Left lung (tissue), 10 donors: Measurements from ENCODE around the gene FOXQ1. TPM values are rescaled to one million over a fixed set of nuclear protein-coding genes. Genes with fewer than 3 reads are reported as not detected.
"Not testable (repeated sequence)": the region's sequence is repeated elsewhere in the genome, so short reads cannot be mapped to it uniquely, and the experiment has no call there.

Experiments
- ATAC-seq: fragments of 200-7000 bp; cut with Tn5 transposase; one replicate; pipeline ENCODE4 v1.9.1; 2020; ENCODE audit warnings: moderate library complexity
- DNase-seq, 4 donors: peaks; one replicate each; pipeline ENCODE4 v3.0.0-alpha.2; 2013 to 2020
- H3K27ac ChIP-seq, 2 donors: fragments of 200-600 bp; sonication (generic) in 1 of 2; one replicate each; pipeline versions ENCODE4 v1.5.0 to v1.8.0; 2020 to 2021
- H3K27me3 ChIP-seq, 2 donors: fragments of 200-600 bp; sonication (generic) in 1 of 2; one replicate each; pipeline versions ENCODE4 v1.5.0 to v1.8.0; 2020 to 2021
- H3K36me3 ChIP-seq, 2 donors: fragments of 200-600 bp; sonication (generic) in 1 of 2; one replicate each; pipeline versions ENCODE4 v1.5.0 to v1.8.0; 2020 to 2021
- H3K4me1 ChIP-seq, 2 donors: fragments of 200-600 bp; one replicate each; pipeline ENCODE4 v1.8.0; 2021
- H3K4me3 ChIP-seq, 2 donors: fragments of 200-600 bp; sonication (generic) in 1 of 2; one replicate each; pipeline versions ENCODE4 v1.5.0 to v1.8.0; 2020 to 2021; ENCODE audit warnings: mild to moderate bottlenecking in 1 of 2
- H3K9me3 ChIP-seq, 2 donors: fragments of 200-600 bp; sonication (generic) in 1 of 2; one replicate each; pipeline versions ENCODE4 v1.5.0 to v1.8.0; 2020 to 2021
- intact Hi-C, 2 donors: fragments of 100-400 bp; cut with DNase I; formaldehyde crosslinking; loops; one replicate each; pipeline versions ENCODE4 v1.11.2 to v1.14.2; 2022
- polyA plus RNA-seq, 6 donors: library from polyadenylated mRNA; unstranded; fragments of 120-200 nt; gene quantifications; one replicate each; pipeline ENCODE4 v1.2.1, GENCODE V29; 2013; ENCODE audit not compliant: insufficient read length in 6 of 6
- total RNA-seq, 2 donors: library from RNA; stranded (reverse); fragmentation: NEBNext Ultra II Directional; extraction: Animal tissue kit (Norgen Biotek cat#: 25700); gene quantifications; one replicate each; pipeline ENCODE4 v1.2.1, GENCODE V29; 2021
- TF ChIP-seq, protein P1 (sequence below), 2 donors: fragments of 200-600 bp; sonication (generic) in 1 of 2; IDR thresholded peaks; one replicate each; pipeline versions ENCODE4 v1.5.0 to v1.8.0; 2021; ENCODE audit warnings: antibody characterized with exemption in 2 of 2
- donor health status: DM: no; HTN: yes; CAD: no.
- donor health status: DM: no; HTN: no; CAD: no.

Gene FOXQ1
- total and polyA plus RNA-seq, 8 donors = 2.0 to 12.1 (median 3.5) TPM

DNA sequence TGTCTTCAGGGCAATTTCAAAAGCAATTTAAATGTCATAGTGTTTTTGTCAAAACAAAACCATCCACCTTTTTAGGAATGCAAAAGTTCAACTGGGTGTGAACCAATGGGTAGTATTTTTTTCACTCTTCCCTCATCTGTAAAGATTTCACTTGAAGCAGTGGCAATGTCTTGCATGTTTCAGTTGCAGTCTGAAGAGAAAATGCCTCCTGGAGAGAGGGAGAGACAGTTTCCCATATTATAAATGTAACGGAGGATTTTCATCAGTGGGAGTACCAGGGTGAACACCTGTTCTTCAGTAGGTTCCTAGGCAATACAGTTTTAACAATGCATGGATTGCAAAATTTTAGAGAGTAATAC lies 3.3 kb downstream of the FOXQ1 start:
- DNase-seq (no peak), ATAC-seq (no peak)
- Histone ChIP-seq H3K27me3 (peaks cover 27 to 66% of the 10 kb centered on the region in 2 donors), H3K4me1 (peaks cover 0 to 43% of the 10 kb centered on the region in 2 donors), H3K27ac (no peak overlapping the region), H3K36me3 (no peaks in the 10 kb centered on the region), H3K9me3 (peaks cover 0 to 2% of the 10 kb centered on the region in 2 donors), H3K4me3 (peak overlapping the region in 1 of 2 donors; percentile 49)
- TF ChIP-seq, protein P1, sequence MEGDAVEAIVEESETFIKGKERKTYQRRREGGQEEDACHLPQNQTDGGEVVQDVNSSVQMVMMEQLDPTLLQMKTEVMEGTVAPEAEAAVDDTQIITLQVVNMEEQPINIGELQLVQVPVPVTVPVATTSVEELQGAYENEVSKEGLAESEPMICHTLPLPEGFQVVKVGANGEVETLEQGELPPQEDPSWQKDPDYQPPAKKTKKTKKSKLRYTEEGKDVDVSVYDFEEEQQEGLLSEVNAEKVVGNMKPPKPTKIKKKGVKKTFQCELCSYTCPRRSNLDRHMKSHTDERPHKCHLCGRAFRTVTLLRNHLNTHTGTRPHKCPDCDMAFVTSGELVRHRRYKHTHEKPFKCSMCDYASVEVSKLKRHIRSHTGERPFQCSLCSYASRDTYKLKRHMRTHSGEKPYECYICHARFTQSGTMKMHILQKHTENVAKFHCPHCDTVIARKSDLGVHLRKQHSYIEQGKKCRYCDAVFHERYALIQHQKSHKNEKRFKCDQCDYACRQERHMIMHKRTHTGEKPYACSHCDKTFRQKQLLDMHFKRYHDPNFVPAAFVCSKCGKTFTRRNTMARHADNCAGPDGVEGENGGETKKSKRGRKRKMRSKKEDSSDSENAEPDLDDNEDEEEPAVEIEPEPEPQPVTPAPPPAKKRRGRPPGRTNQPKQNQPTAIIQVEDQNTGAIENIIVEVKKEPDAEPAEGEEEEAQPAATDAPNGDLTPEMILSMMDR (IDR thresholded peaks at IDR 0.05) = no peak
- intact Hi-C loops = no loop called here

DNA sequence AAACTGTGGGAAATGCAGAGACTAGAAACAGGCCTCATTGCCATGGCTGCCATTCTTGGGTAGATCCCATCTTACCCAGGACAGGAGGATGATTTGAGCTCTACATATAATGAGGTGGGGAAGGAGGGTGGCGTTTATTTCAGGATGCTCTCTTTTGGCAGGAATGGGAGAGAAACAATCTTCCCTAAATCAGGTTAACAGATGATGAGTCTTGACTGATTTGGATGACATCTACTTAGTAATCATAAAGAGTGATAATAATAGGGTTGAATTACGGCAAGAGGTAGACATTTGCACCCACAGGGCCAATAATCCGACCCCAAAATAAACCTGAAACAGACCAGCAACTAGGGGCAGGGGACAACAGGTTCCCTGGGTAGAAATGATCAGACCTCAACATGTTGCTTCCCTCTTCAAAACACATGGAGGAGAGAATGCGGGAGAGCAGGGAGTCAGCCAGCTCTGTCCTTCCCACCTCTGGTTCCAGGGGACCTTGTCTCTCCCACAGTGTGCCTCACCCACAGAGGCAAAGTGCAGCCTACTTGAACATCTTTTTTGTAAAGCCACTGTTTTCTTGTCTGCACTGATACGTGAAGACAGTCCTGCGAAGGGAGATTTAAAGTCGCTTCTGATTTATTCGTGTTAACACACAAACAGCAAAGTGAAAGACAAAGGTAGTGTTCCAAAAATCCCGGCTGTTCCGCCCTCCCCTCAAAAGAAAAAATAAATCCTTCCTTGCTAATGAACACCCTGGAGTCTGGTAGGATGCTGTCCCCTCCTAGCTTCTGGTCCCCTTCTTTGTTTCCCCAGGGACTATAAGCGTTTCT lies 3.9 kb downstream of the FOXQ1 start:
- TF ChIP-seq, protein P1 (IDR thresholded peaks at IDR 0.05) = no peak
- peaks cover 27 to 60% of the 10 kb centered on the region in 2 donors for H3K27me3 ChIP-seq
- peak overlapping the region in 1 of 2 donors; percentile 61 for H3K27ac ChIP-seq
- DNase-seq = no peak
- ATAC-seq = no peak
- H3K36me3 ChIP-seq = no peaks in the 10 kb centered on the region
- peak overlapping the region; percentile 35 to 36 for H3K4me3 ChIP-seq
- H3K4me1 ChIP-seq = peaks cover 0 to 42% of the 10 kb centered on the region in 2 donors
- intact Hi-C loops = no loop called here
- H3K9me3 ChIP-seq = peaks cover 0 to 2% of the 10 kb centered on the region in 2 donors

- H3K9me3 ChIP-seq = peaks cover 0 to 2% of the 10 kb centered on the region in 2 donors
- H3K27me3 ChIP-seq = peaks cover 27 to 52% of the 10 kb centered on the region in 2 donors
- TF ChIP-seq, protein P1 (IDR thresholded peaks at IDR 0.05) = no peak
- H3K27ac ChIP-seq = peak overlapping the region in 1 of 2 donors; percentile 61
- no peaks in the 10 kb centered on the region for H3K36me3 ChIP-seq
- DNase-seq (no peak), ATAC-seq (no peak)
- intact Hi-C loops = no loop called here
- H3K4me1 ChIP-seq = peaks cover 0 to 39% of the 10 kb centered on the region in 2 donors
- peak overlapping the region; percentile 35 to 36 for H3K4me3 ChIP-seq
These were observed 4.6 kb downstream of the FOXQ1 start for GRCh38 chr6:1316489-1316971.

- no peak overlapping the region for H3K27ac ChIP-seq
- no peak overlapping the region for H3K4me3 ChIP-seq
- H3K27me3 ChIP-seq = peaks cover 21 to 44% of the 10 kb centered on the region in 2 donors
- DNase-seq = no peak
- no peaks in the 10 kb centered on the region for H3K36me3 ChIP-seq
- H3K9me3 ChIP-seq = peaks cover 0 to 2% of the 10 kb centered on the region in 2 donors
- TF ChIP-seq, protein P1 (IDR thresholded peaks at IDR 0.05) = no peak
- peaks cover 0 to 38% of the 10 kb centered on the region in 2 donors for H3K4me1 ChIP-seq
- ATAC-seq = no peak
- intact Hi-C loops = no loop called here
These were observed 5.5 kb downstream of the FOXQ1 start for GRCh38 chr6:1317302-1317815.

DNA sequence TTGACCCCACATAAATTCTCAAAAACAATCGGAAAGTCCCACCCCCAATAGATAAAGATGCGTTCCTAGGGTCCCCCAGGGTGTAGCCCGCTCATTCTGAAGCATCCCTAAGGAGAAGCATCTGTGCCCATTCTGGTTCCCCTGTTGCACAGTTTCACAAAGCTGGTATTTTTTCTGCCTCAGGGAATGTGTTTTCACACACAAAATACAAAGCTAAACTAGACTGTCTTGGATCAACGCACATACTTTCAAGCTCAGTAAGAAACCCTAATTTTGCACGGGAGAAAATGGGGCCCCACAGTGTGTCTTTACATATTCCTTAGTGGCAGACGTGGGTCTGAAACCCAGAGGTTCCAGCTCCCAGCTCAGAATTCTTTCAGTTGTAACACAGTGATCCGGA lies 6.1 kb downstream of the FOXQ1 start:
- Histone ChIP-seq H3K4me3 (no peak overlapping the region), H3K36me3 (no peaks in the 10 kb centered on the region), H3K9me3 (peaks cover 0 to 2% of the 10 kb centered on the region in 2 donors), H3K27me3 (peaks cover 18 to 37% of the 10 kb centered on the region in 2 donors), H3K4me1 (peaks cover 0 to 38% of the 10 kb centered on the region in 2 donors), H3K27ac (no peak overlapping the region)
- TF ChIP-seq, protein P1 (IDR thresholded peaks at IDR 0.05) = no peak
- intact Hi-C loops = no loop called here
- ATAC-seq (no peak), DNase-seq (no peak)

DNA sequence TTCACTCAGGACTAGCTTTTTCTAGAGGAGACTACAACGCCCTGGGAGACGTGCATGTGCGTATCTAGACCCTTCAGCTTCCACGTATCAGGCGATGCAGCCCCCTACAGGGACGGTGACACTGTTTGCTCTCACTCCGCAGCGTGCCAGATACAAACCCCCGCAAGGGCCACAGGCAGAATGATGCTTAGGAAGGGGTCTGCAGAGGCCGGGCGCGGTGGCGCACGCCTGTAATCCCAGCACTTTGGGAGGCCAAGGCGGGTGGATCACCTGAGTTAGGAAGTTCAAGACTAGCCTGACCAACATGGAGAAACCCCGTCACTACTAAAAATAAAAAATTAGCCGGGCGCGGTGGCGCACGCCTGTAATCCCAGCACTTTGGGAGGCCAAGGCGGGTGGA lies 6.7 kb downstream of the FOXQ1 start:
- peaks cover 0 to 38% of the 10 kb centered on the region in 2 donors for H3K4me1 ChIP-seq
- peaks cover 18 to 32% of the 10 kb centered on the region in 2 donors for H3K27me3 ChIP-seq
- ATAC-seq, H3K4me3 ChIP-seq, H3K27ac ChIP-seq, intact Hi-C loops, H3K36me3 ChIP-seq, H3K9me3 ChIP-seq, DNase-seq: not testable (repeated sequence)
